ENCODE data around the gene NADK.

The NADK gene

DNA sequence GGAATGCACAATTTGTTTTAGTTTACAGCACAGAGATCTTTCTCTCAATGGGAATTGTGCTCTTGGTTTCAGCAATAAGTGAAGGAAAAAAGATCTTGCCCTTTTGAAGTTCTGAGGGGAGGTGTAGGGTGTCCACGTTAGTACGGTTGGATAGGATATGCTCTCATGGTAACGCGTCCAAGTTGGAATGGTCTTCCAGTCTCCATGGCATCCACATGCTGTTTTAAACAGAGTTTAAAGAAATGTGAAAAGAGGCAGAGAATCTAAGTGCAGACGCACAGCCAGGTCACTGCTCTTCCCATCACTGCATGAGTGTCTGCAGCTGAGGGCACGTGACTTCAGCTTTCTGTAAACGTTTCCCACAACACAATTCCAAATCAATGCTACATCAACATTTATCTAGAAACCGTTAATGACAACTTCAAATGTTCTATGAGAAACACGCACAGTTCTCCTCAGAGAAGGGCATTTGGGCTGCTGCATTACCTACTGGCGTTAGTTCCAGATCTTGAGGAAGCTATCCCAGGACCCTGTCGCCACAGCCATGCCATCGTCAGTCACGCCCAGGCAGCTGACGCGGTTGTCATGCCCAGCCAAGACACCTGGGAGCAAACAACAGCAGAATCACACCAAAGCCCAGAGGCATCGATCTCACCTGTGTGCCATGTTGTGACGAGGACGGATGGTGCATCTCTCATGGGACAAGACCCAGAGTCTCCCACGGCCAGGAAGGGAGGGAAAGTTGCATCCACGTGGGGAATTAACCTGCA lies 8.8 kb upstream of the NADK start:
- no peak for DNase-seq (ENCODE audit: low spot score)

- no peak for DNase-seq (ENCODE audit: low spot score)
Measured at GRCh38 chr1:1785666-1786065, 7.4 kb upstream of the NADK start.

DNA sequence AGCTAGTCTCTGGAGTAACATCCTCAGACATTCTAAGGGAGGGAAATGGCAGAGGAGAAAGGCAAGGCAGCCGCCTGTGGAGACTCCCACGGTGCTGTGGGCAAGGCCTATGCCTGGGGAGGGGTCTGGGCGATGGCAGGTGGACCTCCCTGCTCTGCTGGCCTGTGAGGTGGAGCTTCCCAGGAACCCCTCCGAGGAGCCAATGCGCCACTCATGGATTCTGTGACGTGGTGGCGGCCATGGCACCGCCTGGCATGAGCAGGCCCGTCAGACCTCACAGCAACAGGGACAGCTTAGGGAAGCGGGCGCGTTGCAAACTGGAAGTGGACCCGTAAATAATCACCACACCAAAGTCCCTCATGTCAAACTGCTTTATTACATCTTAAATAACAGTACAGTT lies 6.7 kb upstream of the NADK start:
- DNase-seq (ENCODE audit: low spot score) = no peak

DNA sequence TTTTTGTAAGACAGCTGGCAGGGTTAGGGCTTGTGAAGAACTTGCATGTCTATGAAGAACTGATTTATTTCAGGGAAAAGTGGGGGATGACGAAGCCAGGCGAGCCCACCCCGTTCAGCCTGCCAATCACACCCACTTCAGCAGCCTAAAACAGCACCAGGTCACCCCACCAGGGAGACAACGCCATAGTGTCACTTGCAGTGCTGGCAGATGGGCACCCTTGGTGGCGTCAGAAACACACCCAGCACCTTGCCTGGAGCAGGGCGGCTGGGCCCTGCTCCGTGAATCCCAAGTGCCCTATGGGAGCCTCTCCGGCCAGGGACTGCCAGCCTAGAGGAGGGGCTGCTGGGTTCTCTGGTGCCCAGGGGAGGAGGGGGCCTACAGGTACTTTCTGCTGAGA lies 5.0 kb upstream of the NADK start:
- DNase-seq (ENCODE audit: low spot score) = no peak

GRCh38 chr1:1782399-1783221 lies 4.3 kb upstream of the NADK start:
- peak; percentile 22 for DNase-seq (ENCODE audit: low spot score)

DNA sequence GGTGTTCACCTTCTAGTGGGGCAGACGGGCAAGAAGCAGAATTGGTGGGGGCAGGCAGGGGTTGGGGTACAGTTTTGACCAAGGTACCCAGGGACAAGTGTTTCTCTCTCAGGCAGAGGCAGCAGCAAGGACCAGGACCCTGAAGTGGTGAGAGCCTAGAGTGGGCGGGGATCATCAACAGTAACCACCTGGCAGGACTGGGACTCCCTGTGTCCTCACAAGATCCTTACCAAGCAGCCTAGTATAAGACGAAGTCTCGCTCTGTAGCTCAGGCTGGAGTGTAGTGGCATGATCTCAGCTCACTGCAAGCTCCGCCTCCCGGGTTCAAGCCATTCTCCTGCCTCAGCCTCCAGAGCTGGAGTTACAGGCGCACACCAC lies 3.2 kb upstream of the NADK start:
- no peak for DNase-seq (ENCODE audit: low spot score)

GRCh38 chr1:1780598-1781525 lies 2.6 kb upstream of the NADK start:
- DNase-seq (ENCODE audit: low spot score) = no peak

DNA sequence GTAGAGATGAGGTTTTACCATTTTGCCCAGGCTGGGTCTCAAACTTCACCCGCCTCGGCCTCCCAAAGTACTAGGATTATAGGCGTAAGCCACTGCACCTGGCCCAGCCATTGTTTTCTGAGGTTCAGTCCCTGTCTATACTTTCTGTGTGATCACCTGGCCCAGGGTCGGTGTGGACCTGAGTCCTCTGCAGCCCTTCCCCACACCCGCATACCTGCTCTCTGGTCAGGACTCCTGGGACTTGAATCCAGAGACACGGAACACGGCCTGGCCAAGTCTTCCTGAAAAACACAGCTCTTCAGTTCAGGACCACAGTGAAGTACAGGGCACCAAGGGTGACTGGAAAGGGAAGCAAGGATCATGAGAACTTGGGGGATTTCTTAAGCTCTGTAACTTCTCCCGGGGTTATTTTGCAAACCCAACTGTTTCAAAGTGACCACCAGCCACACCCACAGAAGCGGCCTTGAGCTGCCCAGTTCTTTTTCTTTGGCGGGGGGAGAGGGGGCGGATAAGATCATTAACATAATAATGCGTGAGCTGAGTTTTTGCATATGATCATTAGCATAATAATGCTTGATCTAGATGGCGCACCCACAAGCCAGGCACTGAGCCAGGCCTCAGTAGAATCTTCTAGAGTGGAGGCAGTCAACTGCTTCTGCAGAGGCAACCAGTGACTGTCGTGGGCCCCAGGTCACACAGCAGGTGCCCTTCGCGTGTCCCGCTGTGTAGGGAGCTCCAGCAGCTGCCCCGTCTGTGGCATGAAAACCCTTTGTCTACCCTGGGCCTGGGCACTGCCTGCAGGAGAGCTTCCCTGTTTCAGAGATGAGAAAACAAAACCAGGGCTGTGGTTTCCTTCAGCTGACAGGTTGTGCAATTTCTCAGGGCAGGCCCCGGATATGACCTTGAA lies 1.7 kb upstream of the NADK start:
- peak; percentile 66 for DNase-seq (ENCODE audit: low spot score)

DNA sequence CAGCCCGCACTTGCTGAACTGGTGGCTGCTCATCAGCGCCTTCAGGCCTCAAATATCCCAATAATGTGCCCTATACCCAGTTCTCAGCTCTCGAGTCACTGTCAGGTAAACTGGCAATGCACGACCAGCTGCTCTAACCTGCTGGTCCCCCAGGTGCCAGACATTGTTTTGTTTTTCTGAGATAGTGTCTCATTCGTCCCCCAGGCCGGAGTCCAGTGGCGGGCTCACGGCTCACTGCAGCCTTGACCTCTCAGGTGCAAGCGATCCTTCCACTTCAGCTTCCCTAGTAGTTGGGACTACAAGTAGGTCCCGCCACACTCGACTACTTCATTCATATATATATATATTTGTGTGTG lies 1.0 kb upstream of the NADK start:
- DNase-seq (ENCODE audit: low spot score) = no peak

- peak; percentile 74 for DNase-seq (ENCODE audit: low spot score)
Measured at GRCh38 chr1:1778663-1779319, 521 bp upstream of the NADK start.

- no peak for DNase-seq (ENCODE audit: low spot score)
Measured at GRCh38 chr1:1777583-1777899, 729 bp downstream of the NADK start.

DNA sequence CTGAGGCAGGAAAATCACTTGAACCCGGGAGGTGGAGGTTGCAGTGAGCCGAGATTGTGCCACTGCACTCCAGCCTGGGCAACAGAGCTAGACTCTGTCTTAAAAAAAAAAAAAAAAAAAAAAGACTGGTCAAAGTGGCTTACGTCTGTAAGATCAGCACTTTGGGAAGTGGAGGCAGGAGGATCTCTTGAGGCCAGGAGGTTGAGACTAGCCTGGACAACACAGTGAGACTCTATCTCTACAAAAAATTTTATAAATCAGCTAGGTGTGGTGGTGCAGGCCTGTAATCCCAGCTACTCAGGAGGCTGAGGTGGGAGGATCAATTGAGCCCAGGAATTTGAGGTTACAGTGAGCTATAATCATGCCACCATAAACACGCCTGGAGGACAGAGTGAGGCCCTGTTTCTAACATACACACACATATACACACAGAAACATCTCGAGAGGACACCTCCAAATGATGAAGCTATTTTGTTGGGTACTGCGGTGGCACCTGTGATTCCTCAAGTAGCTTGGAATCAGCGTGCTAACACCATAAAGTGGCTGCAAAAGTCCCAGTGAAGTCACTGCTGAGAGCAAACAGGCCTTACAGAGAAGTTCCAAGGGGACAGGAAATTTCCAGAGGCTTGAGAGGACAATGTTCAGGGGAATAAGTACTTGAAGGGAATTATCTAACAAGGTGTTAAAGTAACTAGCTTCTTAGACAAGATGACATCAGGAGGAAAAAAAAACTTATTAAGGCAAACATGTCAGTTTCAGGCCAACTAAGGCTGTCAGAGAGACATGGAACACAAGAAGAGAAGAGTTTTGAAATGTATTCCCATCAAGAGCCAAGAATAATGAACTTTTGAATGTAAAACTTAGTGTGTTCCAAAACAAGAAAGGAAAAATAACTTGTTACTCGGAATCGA lies 1.3 kb downstream of the NADK start:
- no peak for DNase-seq (ENCODE audit: low spot score)

GRCh38 chr1:1775327-1776226 lies 2.7 kb downstream of the NADK start:
- no peak for DNase-seq (ENCODE audit: low spot score)

- no peak for DNase-seq (ENCODE audit: low spot score)
Measured at GRCh38 chr1:1773874-1774273, 4.4 kb downstream of the NADK start.

DNA sequence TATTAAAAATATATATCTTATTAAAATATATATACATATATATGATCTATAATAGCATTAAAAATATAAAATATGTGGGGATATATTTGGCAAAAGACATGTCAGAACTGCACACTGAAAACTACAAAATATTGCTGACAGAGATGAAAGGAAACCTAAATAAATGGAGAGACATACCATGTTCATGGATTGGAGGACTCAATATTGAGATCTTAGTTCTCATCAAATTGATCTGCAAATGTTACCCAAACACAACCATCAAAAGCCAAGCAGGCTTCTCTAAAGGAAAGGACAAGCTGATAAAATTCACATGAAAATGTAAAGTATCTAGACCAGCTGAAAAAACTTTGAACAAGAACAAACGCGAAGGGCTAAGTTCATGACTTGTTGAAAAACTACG lies 7.2 kb downstream of the NADK start:
- no peak for DNase-seq (ENCODE audit: low spot score)

GRCh38 chr1:1770102-1770501 lies 8.2 kb downstream of the NADK start:
- DNase-seq (ENCODE audit: low spot score) = no peak

DNA sequence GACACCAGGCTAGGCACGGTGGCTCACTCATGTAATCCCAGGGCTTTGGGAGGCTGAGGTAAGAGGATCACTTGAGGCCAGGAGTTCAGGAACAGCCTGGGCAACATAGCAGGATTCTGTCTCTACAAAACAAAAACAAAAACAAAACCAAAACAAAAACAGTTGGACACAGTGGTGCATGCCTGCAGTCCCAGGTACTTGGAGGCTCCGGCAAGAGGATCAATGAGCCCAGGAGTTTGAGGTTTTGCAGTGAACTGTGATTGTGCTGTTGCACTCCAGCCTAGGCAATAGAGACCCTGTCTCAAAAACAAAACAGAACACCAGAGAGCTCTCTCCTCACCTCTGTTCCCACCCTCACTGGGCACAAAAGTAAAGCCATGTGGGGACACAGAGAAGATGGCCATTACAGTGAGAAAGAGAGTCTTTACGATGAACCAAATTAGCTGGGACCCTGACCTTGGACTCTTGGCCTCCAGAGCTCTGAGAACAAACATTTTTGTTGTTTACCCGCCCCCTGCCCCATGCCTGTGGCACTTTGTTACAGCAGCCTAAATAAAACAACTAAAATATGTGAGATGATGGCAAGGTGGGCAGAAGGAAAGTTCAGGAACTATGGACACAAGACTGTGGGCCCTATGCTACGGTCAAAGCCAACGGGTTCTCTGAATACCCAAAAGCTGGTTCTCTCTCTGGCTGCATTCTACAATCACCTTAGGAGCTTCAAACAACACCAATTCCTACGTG lies 9.8 kb downstream of the NADK start:
- DNase-seq (ENCODE audit: low spot score) = no peak

GRCh38 chr1:1764876-1765470 lies 13.3 kb downstream of the NADK start:
- no peak for DNase-seq (ENCODE audit: low spot score)

Data from CD4-positive, alpha-beta T cell treated with Interleukin-2 at 100 ng/mL for 4 hours (primary cell).